Measurements from ENCODE around the gene CEPT1. TPM values are rescaled to one million over a fixed set of nuclear protein-coding genes. Genes with fewer than 3 reads are reported as not detected.

Gene CEPT1
- total and polyA plus RNA-seq, 2 of the 4 experiments (the other 2 are of a cell fraction) = 13.3 to 27.4 TPM

- H2BK120ac ChIP-seq (ENCODE audit: low read depth, low read length) = no peak overlapping the region
- H2AK9ac ChIP-seq (replicated peaks; ENCODE audit: low read depth, low read length, poor library complexity) = no peak overlapping the region
- TF ChIP-seq CEBPB (IDR thresholded peaks at IDR 0.05; ENCODE audit: low read depth, low read length) = no peak
- TF ChIP-seq POLR2A (IDR thresholded peaks at IDR 0.05; ENCODE audit: low read depth, low read length) = no peak
- TF ChIP-seq SMC3 (IDR thresholded peaks at IDR 0.05; ENCODE audit: low read depth, low read length) = no peak
- no peak for TF ChIP-seq CTCF (conservative IDR thresholded peaks at IDR 0.05; ENCODE audit: low read depth, low read length)
- TF ChIP-seq MAFK (IDR thresholded peaks at IDR 0.05; ENCODE audit: low read depth, low read length) = no peak
- no peak for TF ChIP-seq MXI1 (IDR thresholded peaks at IDR 0.05; ENCODE audit: borderline replicate concordance, low read depth, low read length)
- TF ChIP-seq CHD1 (IDR thresholded peaks at IDR 0.05; ENCODE audit: low read depth, low read length) = no peak
- no peak for TF ChIP-seq MAZ (IDR thresholded peaks at IDR 0.05; ENCODE audit: borderline replicate concordance, low read depth, low read length)
- TF ChIP-seq, protein P1, sequence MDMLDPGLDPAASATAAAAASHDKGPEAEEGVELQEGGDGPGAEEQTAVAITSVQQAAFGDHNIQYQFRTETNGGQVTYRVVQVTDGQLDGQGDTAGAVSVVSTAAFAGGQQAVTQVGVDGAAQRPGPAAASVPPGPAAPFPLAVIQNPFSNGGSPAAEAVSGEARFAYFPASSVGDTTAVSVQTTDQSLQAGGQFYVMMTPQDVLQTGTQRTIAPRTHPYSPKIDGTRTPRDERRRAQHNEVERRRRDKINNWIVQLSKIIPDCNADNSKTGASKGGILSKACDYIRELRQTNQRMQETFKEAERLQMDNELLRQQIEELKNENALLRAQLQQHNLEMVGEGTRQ (IDR thresholded peaks at IDR 0.05; ENCODE audit: low read depth, low read length) = no peak
- no peak for TF ChIP-seq RAD21 (IDR thresholded peaks at IDR 0.05; ENCODE audit: low read length)
- TF ChIP-seq ELK1 (IDR thresholded peaks at IDR 0.05; ENCODE audit: borderline replicate concordance, low read depth, low read length) = no peak
- TF ChIP-seq NFE2L2 (IDR thresholded peaks at IDR 0.05; ENCODE audit: low read depth, low read length) = no peak
- no peak for TF ChIP-seq RFX5 (IDR thresholded peaks at IDR 0.05; ENCODE audit: low read depth, low read length)
- TF ChIP-seq RCOR1 (IDR thresholded peaks at IDR 0.05; ENCODE audit: insufficient replicate concordance, low read length) = no peak
- no peaks in the 10 kb centered on the region for H3K4me1 ChIP-seq (ENCODE audit: control insufficient read depth, insufficient read depth, low read length)
- WGBS, 2 experiments (ENCODE audit: extremely low coverage in 2 of 2, insufficient read length in 1 of 2) = no CpG with 5 or more reads among the region's 2 CpGs
- no peaks in the 10 kb centered on the region for H3K27me3 ChIP-seq (ENCODE audit: control insufficient read depth, insufficient read depth, low read length)
- H3K4me3 ChIP-seq (ENCODE audit: insufficient read depth, low read depth, low read length) = no peak overlapping the region
- no peak overlapping the region for H2BK5ac ChIP-seq (ENCODE audit: low read depth, low read length, poor library complexity, severe bottlenecking)
- H3K27ac ChIP-seq (ENCODE audit: insufficient read depth, low read length) = no peak overlapping the region
- no peak overlapping the region for H3K23ac ChIP-seq (ENCODE audit: low read depth, low read length)
- peaks cover 8 to 15% of the 10 kb centered on the region in 2 experiments; a peak in 3 of 4 replicates for H3K79me1 ChIP-seq (ENCODE audit: low read depth in 1 of 2, low read length in 2 of 2)
- H4K91ac ChIP-seq (ENCODE audit: insufficient read depth, low read depth, low read length) = no peak overlapping the region
- no TSS peak for BruUV-seq (replicated peaks)
- no peak overlapping the region for H3K18ac ChIP-seq (ENCODE audit: low read depth, low read length)
- H4K20me1 ChIP-seq (ENCODE audit: insufficient read depth, low read length) = no peaks in the 10 kb centered on the region
- in situ Hi-C loops (cut with MboI; ENCODE audit: low sequenced_read_pairs) = no loop called here
- H3K9me1 ChIP-seq (ENCODE audit: insufficient read depth, low read length) = no peaks in the 10 kb centered on the region
- H4K8ac ChIP-seq (ENCODE audit: low read depth in 2 of 2, low read length in 2 of 2) = no peak overlapping the region
- peaks cover 10% of the 10 kb centered on the region for H3K36me3 ChIP-seq (ENCODE audit: control insufficient read depth, insufficient read depth, low read length)
- no peak overlapping the region for H3K9ac ChIP-seq (ENCODE audit: low read depth, low read length)
- POLR2A ChIA-PET (ENCODE audit: unreplicated experiment) = no interaction called here
- intact Hi-C loops (cut with micrococcal nuclease) = no loop called here
- CTCF ChIA-PET = no interaction called here
- no peak overlapping the region for H2BK15ac ChIP-seq (ENCODE audit: low read depth, low read length)
- H3K14ac ChIP-seq (replicated peaks; ENCODE audit: low read depth, low read length) = no peak overlapping the region
- H3K56ac ChIP-seq (ENCODE audit: extremely low read depth, insufficient read depth, low read length) = no peak overlapping the region
- DNase-seq = no peak
- no peak overlapping the region for H3K4me2 ChIP-seq (ENCODE audit: low read depth, low read length)
- no peak overlapping the region for H4K5ac ChIP-seq (ENCODE audit: low read depth, low read length)
- dilution Hi-C loops (cut with HindIII; ENCODE audit: low sequenced_read_pairs, unreplicated experiment) = no loop called here
- ATAC-seq (ENCODE audit: low read depth) = no peak
- H2AK5ac ChIP-seq (ENCODE audit: low read depth, low read length) = no peak overlapping the region
- H2AFZ ChIP-seq (replicated peaks; ENCODE audit: low read length, poor library complexity) = no peak overlapping the region
- no peak overlapping the region for H2BK20ac ChIP-seq (ENCODE audit: low read depth, low read length)
- no peak overlapping the region for H3K4ac ChIP-seq (ENCODE audit: low read depth, low read length)
- H3K9me3 ChIP-seq (ENCODE audit: control insufficient read depth, insufficient read depth, low read length) = no peaks in the 10 kb centered on the region
Measured at GRCh38 chr1:111157431-111157830, 17.4 kb downstream of the CEPT1 start.

Data from IMR-90 (cell line).